Sigmoid colon (tissue), 7 donors: ENCODE measurements around the gene TMEM201. TPM values are rescaled to one million over a fixed set of nuclear protein-coding genes. Genes with fewer than 3 reads are reported as not detected.

ENCODE experiments used
- DNase-seq: peaks from one replicate; pipeline ENCODE4 v3.0.0-alpha.2; 2019
- H3K27ac ChIP-seq, 4 donors: fragments of 200-600 bp; sonication (generic); one replicate each; pipeline ENCODE4 v1.5.1; 2016 to 2019; ENCODE audit warnings: mild to moderate bottlenecking in 1 of 4
- H3K27me3 ChIP-seq, 3 donors: fragments of 200-600 bp; sonication (generic); one replicate each; pipeline ENCODE4 v1.5.1; 2019; ENCODE audit warnings: mild to moderate bottlenecking in 1 of 3
- H3K36me3 ChIP-seq, 4 donors: fragments of 200-600 bp; sonication (generic); one replicate each; pipeline ENCODE4 v1.5.1; 2016 to 2019
- H3K4me1 ChIP-seq, 4 donors: fragments of 200-600 bp; sonication (generic); one replicate each; pipeline ENCODE4 v1.5.1; 2017 to 2019
- H3K4me3 ChIP-seq, 4 donors: fragments of 200-600 bp; sonication (generic); one replicate each; pipeline ENCODE4 v1.5.1; 2017 to 2019; ENCODE audit warnings: mild to moderate bottlenecking in 2 of 4, moderate library complexity in 1 of 4
- H3K9me3 ChIP-seq, 4 donors: fragments of 200-600 bp in 3 of 4; sonication (generic) in 3 of 4; one replicate each; pipeline versions ENCODE4 v1.5.1 to v1.6.1; 2013 to 2019
- CTCF ChIP-seq, 4 experiments: fragments of 450-650 bp in 3 of 4; fragments of 200-600 bp in 1 of 4; IDR thresholded peaks; one replicate each; pipeline ENCODE4 v1.5.1; 2016 to 2019; ENCODE audit warnings: antibody characterized with exemption in 4 of 4, mild to moderate bottlenecking in 3 of 4, moderate library complexity in 2 of 4
- EP300 ChIP-seq, 4 donors: sonication (generic); formaldehyde crosslinking; IDR thresholded peaks; one replicate each; pipeline ENCODE4 v1.6.1; 2017; ENCODE audit warnings: antibody characterized with exemption in 4 of 4
- POLR2A ChIP-seq, 2 donors: fragments of 450-650 bp; IDR thresholded peaks; one replicate each; pipeline ENCODE4 v1.6.1; 2016; ENCODE audit warnings: antibody characterized with exemption in 2 of 2, mild to moderate bottlenecking in 2 of 2, moderate library complexity in 2 of 2
- POLR2AphosphoS5 ChIP-seq, 4 donors: sonication (generic); formaldehyde crosslinking; IDR thresholded peaks; one replicate each; pipeline ENCODE4 v1.6.1; 2017; ENCODE audit warnings: antibody characterized with exemption in 4 of 4
- WGBS, 2 donors: extraction: QIAGEN DNeasy Blood & Tissue Kit; methylation state at CpG; one replicate each; pipeline ENCODE4 v1.1.7; 2013; 5-methylcytosine and 5-hydroxymethylcytosine counted together
- intact Hi-C: fragments of 100-400 bp; cut with DNase I; formaldehyde crosslinking; loops from one replicate; pipeline ENCODE4 v1.15.1; 2023
- polyA plus RNA-seq, 3 donors: library from polyadenylated mRNA; stranded (reverse); fragments of 200-250 nt; gene quantifications; one replicate each; pipeline ENCODE4 v1.2.3, GENCODE V29; 2013
- total RNA-seq, 4 donors: library from RNA; depleted of rRNA; stranded (reverse); fragments of >200 nt; gene quantifications; one replicate each; pipeline ENCODE4 v1.1.0, GENCODE V29; 2016
- donor health status: healthy with polysubstance abuse.
- donor health status: Bipolar disorder and iron deficiency.
- donor health status: healthy.

Gene TMEM201
- total and polyA plus RNA-seq, 7 donors: 0.23 to 7.4 (median 3.6) TPM

- Histone ChIP-seq H3K4me3 (no peak overlapping the region), H3K9me3 (no peaks in the 10 kb centered on the region), H3K27ac (no peak overlapping the region), H3K4me1 (peaks cover 0 to 17% (median 13%) of the 10 kb centered on the region in 4 donors), H3K36me3 (no peaks in the 10 kb centered on the region), H3K27me3 (peaks cover 16 to 43% (median 32%) of the 10 kb centered on the region in 3 donors)
- intact Hi-C loops: no loop called here
- WGBS, 2 donors: 40 to 45% methylated on average over 16 of the region's 16 CpGs
- DNase-seq: no peak
- TF ChIP-seq POLR2AphosphoS5 (IDR thresholded peaks at IDR 0.05) (no peak), CTCF (IDR thresholded peaks at IDR 0.05) (no peak), POLR2A (IDR thresholded peaks at IDR 0.05) (no peak), EP300 (IDR thresholded peaks at IDR 0.05) (no peak)
Observed at GRCh38 chr1:9654834-9655723, 66.4 kb downstream of the TMEM201 start.

- DNase-seq: no peak
- TF ChIP-seq POLR2AphosphoS5 (IDR thresholded peaks at IDR 0.05) (no peak), POLR2A (IDR thresholded peaks at IDR 0.05) (no peak), EP300 (IDR thresholded peaks at IDR 0.05) (no peak), CTCF (IDR thresholded peaks at IDR 0.05) (no peak)
- no peak overlapping the region for H3K4me3 ChIP-seq
- 74 to 77% methylated on average over 11 of the region's 11 CpGs for WGBS, 2 donors
- no peak overlapping the region for H3K27ac ChIP-seq
- H3K9me3 ChIP-seq: no peaks in the 10 kb centered on the region
- H3K4me1 ChIP-seq: peaks cover 0 to 17% (median 13%) of the 10 kb centered on the region in 4 donors
- H3K27me3 ChIP-seq: peaks cover 16 to 36% (median 25%) of the 10 kb centered on the region in 3 donors
- no peaks in the 10 kb centered on the region for H3K36me3 ChIP-seq
- intact Hi-C loops: no loop called here
Observed at GRCh38 chr1:9655836-9656235, 67.1 kb downstream of the TMEM201 start.

GRCh38 chr1:9657521-9658032 lies 68.9 kb downstream of the TMEM201 start:
- WGBS, 2 donors: 68 to 73% methylated on average over 2 of the region's 2 CpGs

GRCh38 chr1:9658199-9658598 lies 69.5 kb downstream of the TMEM201 start:
- WGBS, 2 donors: 50 to 66% methylated on average over 4 of the region's 4 CpGs
- no peak for DNase-seq
- H3K9me3 ChIP-seq: no peaks in the 10 kb centered on the region
- no peak overlapping the region for H3K27ac ChIP-seq
- H3K4me1 ChIP-seq: no peaks in the 10 kb centered on the region
- peaks cover 0 to 12% (median 3%) of the 10 kb centered on the region in 3 donors for H3K27me3 ChIP-seq
- no peaks in the 10 kb centered on the region for H3K36me3 ChIP-seq
- H3K4me3 ChIP-seq: no peak overlapping the region
- intact Hi-C loops: no loop called here
- TF ChIP-seq EP300 (IDR thresholded peaks at IDR 0.05) (no peak), POLR2A (IDR thresholded peaks at IDR 0.05) (no peak), POLR2AphosphoS5 (IDR thresholded peaks at IDR 0.05) (no peak)

More at GRCh38 chr1:9657521-9658032, 68.9 kb downstream of the TMEM201 start:
- Histone ChIP-seq H3K27ac (no peak overlapping the region), H3K4me3 (no peak overlapping the region), H3K36me3 (no peaks in the 10 kb centered on the region), H3K4me1 (peaks cover 0 to 1% (median under 1%) of the 10 kb centered on the region in 4 donors), H3K9me3 (no peaks in the 10 kb centered on the region), H3K27me3 (peaks cover 4 to 18% (median 8%) of the 10 kb centered on the region in 3 donors)
- no peak for TF ChIP-seq EP300 (IDR thresholded peaks at IDR 0.05)
- no peak for TF ChIP-seq POLR2A (IDR thresholded peaks at IDR 0.05)
- no peak for TF ChIP-seq CTCF (IDR thresholded peaks at IDR 0.05)
- no peak for TF ChIP-seq POLR2AphosphoS5 (IDR thresholded peaks at IDR 0.05)
- DNase-seq: no peak
- intact Hi-C loops: no loop called here

- Histone ChIP-seq H3K4me1 (no peaks in the 10 kb centered on the region), H3K9me3 (no peaks in the 10 kb centered on the region), H3K27ac (no peak overlapping the region), H3K4me3 (no peak overlapping the region), H3K27me3 (peaks cover 0 to under 1% (median 0%) of the 10 kb centered on the region in 3 donors), H3K36me3 (no peaks in the 10 kb centered on the region)
- 62 to 72% methylated on average over 5 of the region's 5 CpGs for WGBS, 2 donors
- DNase-seq: no peak
- intact Hi-C loops: no loop called here
- TF ChIP-seq POLR2AphosphoS5 (IDR thresholded peaks at IDR 0.05) (no peak), EP300 (IDR thresholded peaks at IDR 0.05) (no peak), CTCF (IDR thresholded peaks at IDR 0.05) (no peak), POLR2A (IDR thresholded peaks at IDR 0.05) (no peak)
Observed at GRCh38 chr1:9659328-9659727, 70.6 kb downstream of the TMEM201 start.
